GM12801 (cell line): ENCODE measurements around the gene HDDC2.

Experiments used
- TF ChIP-seq, protein P1 (sequence below): IDR thresholded peaks from one replicate; pipeline ENCODE4 v1.5.1; 2011; ENCODE audit warnings: control low read depth; ENCODE audit not compliant: insufficient read length; ENCODE audit errors: extremely low read depth

The HDDC2 gene

GRCh38 chr6:125253881-125254280, 47.9 kb downstream of the HDDC2 start:
- TF ChIP-seq, protein P1, sequence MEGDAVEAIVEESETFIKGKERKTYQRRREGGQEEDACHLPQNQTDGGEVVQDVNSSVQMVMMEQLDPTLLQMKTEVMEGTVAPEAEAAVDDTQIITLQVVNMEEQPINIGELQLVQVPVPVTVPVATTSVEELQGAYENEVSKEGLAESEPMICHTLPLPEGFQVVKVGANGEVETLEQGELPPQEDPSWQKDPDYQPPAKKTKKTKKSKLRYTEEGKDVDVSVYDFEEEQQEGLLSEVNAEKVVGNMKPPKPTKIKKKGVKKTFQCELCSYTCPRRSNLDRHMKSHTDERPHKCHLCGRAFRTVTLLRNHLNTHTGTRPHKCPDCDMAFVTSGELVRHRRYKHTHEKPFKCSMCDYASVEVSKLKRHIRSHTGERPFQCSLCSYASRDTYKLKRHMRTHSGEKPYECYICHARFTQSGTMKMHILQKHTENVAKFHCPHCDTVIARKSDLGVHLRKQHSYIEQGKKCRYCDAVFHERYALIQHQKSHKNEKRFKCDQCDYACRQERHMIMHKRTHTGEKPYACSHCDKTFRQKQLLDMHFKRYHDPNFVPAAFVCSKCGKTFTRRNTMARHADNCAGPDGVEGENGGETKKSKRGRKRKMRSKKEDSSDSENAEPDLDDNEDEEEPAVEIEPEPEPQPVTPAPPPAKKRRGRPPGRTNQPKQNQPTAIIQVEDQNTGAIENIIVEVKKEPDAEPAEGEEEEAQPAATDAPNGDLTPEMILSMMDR, result no peak

GRCh38 chr6:125252891-125253290, 48.9 kb downstream of the HDDC2 start:
- TF ChIP-seq, protein P1, result no peak

GRCh38 chr6:125251516-125252220, 50.1 kb downstream of the HDDC2 start:
- TF ChIP-seq, protein P1, result no peak

- TF ChIP-seq, protein P1, result no peak
Observed at GRCh38 chr6:125250511-125250910, 51.3 kb downstream of the HDDC2 start.

DNA sequence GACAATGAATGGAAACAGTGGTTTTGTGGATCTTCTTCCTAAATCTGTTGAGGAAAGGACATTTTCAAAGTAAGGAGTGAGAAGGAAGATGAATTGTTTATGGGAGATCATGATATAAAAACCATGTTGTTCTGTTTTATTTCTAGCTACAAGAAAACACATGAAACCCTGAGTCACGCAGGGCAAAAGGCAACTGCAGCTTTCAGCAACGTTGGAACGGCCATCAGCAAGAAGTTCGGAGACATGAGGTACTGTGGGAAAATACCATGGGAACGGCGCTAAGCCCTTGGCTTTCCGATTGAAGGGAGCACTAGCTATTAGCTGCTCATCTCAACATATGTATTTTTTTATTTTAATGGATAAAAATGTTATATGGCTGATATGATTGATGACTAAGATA, 53.6 kb downstream of the HDDC2 start:
- TF ChIP-seq, protein P1, result no peak

- TF ChIP-seq, protein P1, result no peak
Observed at GRCh38 chr6:125246566-125246965, 55.2 kb downstream of the HDDC2 start.

DNA sequence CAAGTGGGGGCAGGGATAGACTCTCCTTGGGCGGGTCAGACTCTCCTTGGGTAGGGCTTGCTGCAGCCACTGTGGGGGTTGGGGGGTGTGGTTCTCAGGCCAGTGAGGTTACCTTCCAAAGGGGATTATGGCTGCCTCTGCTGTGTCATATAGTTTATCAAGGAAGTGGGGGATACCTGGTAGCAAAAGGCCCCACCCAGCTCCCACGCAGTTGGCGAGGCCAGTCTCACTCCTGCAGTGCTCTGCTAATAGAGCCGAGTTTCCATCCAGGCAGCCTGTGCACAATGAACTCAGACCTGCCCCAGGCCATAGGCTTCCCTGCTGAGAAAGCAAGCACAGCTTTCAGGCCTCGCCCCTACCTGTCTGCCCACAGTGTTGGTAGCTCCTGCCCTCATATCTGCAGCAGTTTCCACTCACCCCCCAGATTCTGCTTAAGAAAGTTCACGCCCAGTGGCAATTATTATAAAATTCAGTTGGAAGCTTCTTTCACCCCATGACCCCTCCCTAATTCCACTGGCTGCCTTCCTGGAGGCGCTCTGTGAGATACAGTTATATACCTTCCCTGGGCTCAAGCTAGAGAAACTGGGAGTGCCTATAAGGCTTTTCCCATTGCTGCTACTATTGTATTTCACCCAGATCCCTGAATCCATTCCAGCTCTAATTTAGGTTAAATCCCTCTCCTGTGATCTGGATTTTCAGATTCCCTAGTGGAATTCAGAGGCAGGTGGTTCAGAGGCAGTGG, 56.1 kb downstream of the HDDC2 start:
- TF ChIP-seq, protein P1, result no peak
